Measurements from ENCODE around the gene CBX5. TPM values are rescaled to one million over a fixed set of nuclear protein-coding genes. Genes with fewer than 3 reads are reported as not detected.

CBX5 gene
- total and polyA plus RNA-seq, 9 of the 15 experiments (the other 6 are each of a cell fraction or from before 2014, with no cell fraction given): 32.6 to 102 (median 59.2) TPM

- 0% methylated on average over 1 of the region's 1 CpG for WGBS (ENCODE audit: insufficient coverage, low coverage, missing lambda C conversion rate)
- DNase-seq (ENCODE audit: extremely low read depth in 1 of 4, low spot score in 3 of 4) (peak in 2 of 4 experiments; percentile 30 to 76), ATAC-seq (no peak), FAIRE-seq (no peak)
- POLR2A ChIA-PET: interaction anchor here (0.9 to 4.1 kb wide), 10 partner anchors 10 to 58 kb away, joined by 3 to 19 read pairs (median 6); partner anchors contain the start of genes CBX5, COPZ1 and HNRNPA1
- Histone ChIP-seq H3K4me1 (replicated peaks in 1 of 2; ENCODE audit: control insufficient read depth in 2 of 2, insufficient read depth in 2 of 2, low read length in 2 of 2) (peaks cover 29 to 38% of the 10 kb centered on the region in 2 experiments), H3K9me1 (ENCODE audit: control insufficient read depth, insufficient read depth, low read length) (no peaks in the 10 kb centered on the region), H3K79me2 (ENCODE audit: control insufficient read depth, insufficient read depth, low read length) (peaks cover 87% of the 10 kb centered on the region), H3K4me2 (ENCODE audit: insufficient read depth, low read length) (peak overlapping the region; percentile 100), H3K27me3 (ENCODE audit: control insufficient read depth in 2 of 2, insufficient read depth in 2 of 2, low read length in 2 of 2) (no peaks in the 10 kb centered on the region), H4K20me1 (replicated peaks; ENCODE audit: control insufficient read depth, insufficient read depth, low read length) (no peaks in the 10 kb centered on the region), H3K27ac (ENCODE audit: extremely low read depth, low read depth, low read length) (peak overlapping the region; percentile 88), H2AFZ (ENCODE audit: low read depth, low read length) (no peak overlapping the region), H3K4me3 (peak overlapping the region; percentile 78), H3K9ac (ENCODE audit: insufficient read depth in 1 of 2, low read depth in 2 of 2, low read length in 2 of 2) (peak overlapping the region; percentile 92 to 93; a peak in 3 of 4 replicates), H3K36me3 (ENCODE audit: control insufficient read depth, insufficient read depth, low read length) (peaks cover 31% of the 10 kb centered on the region), H3K9me3 (replicated peaks; ENCODE audit: control insufficient read depth, insufficient read depth, low read depth, low read length) (no peaks in the 10 kb centered on the region)
- intact Hi-C loops (cut with micrococcal nuclease): no loop called here
- TSS peak; percentile 78 for BruUV-seq (replicated peaks)
- in situ Hi-C loops (cut with MboI): no loop called here
- CTCF ChIA-PET (ENCODE audit: low intra/inter-chr PET ratio): no interaction called here
- TF ChIP-seq ZNF165 (CRISPR knock-in tag; IDR thresholded peaks at IDR 0.05; ENCODE audit: borderline replicate concordance): 0 out of 2 replicates have a peak, but pooled peaks have one; percentile 15
- 0 out of 2 replicates have a peak, but pooled peaks have one; percentile 50 for TF ChIP-seq TCF7 (IDR thresholded peaks at IDR 0.05; ENCODE audit: borderline replicate concordance)
- TF ChIP-seq NFRKB (IDR thresholded peaks at IDR 0.05; ENCODE audit: low read depth): 0 out of 2 replicates have a peak, but pooled peaks have one; percentile 89
- TF ChIP-seq SAFB2 (IDR thresholded peaks at IDR 0.05; ENCODE audit: borderline replicate concordance, low read depth, low read length, severe bottlenecking): no peak
- TF ChIP-seq ZBTB1 (CRISPR knock-in tag; IDR thresholded peaks at IDR 0.05; ENCODE audit: borderline replicate concordance, low read depth): 0 out of 2 replicates have a peak, but pooled peaks have one; percentile 13
- TF ChIP-seq LEF1 (IDR thresholded peaks at IDR 0.05): peak; percentile 86; the same call in 1 of the 2 replicates
- no peak for TF ChIP-seq ZNF75A (CRISPR knock-in tag; IDR thresholded peaks at IDR 0.05)
- no peak for TF ChIP-seq ILF3 (IDR thresholded peaks at IDR 0.05; ENCODE audit: borderline replicate concordance)
- 0 out of 2 replicates have a peak, but pooled peaks have one; percentile 28 for TF ChIP-seq AFF4 (CRISPR knock-in tag; IDR thresholded peaks at IDR 0.05)
- no peak for TF ChIP-seq CBX8 (IDR thresholded peaks at IDR 0.05; ENCODE audit: borderline replicate concordance, extremely low read depth, low read depth, low read length, poor library complexity, severe bottlenecking)
- TF ChIP-seq JUND (IDR thresholded peaks at IDR 0.05; ENCODE audit: borderline replicate concordance, low read depth, low read length): 0 out of 2 replicates have a peak, but pooled peaks have one; percentile 2
- TF ChIP-seq JUND (tag; IDR thresholded peaks at IDR 0.05; ENCODE audit: borderline replicate concordance, low read depth, low read length): no peak
- no peak for TF ChIP-seq SPI1 (IDR thresholded peaks at IDR 0.05; ENCODE audit: borderline replicate concordance, low read depth, low read length)
- TF ChIP-seq DEAF1 (CRISPR knock-in tag; IDR thresholded peaks at IDR 0.05): no peak
Observed at GRCh38 chr12:54301428-54302048, 21.6 kb upstream of the CBX5 start.
